ENCODE measurements around the gene PHF21B.

DNA sequence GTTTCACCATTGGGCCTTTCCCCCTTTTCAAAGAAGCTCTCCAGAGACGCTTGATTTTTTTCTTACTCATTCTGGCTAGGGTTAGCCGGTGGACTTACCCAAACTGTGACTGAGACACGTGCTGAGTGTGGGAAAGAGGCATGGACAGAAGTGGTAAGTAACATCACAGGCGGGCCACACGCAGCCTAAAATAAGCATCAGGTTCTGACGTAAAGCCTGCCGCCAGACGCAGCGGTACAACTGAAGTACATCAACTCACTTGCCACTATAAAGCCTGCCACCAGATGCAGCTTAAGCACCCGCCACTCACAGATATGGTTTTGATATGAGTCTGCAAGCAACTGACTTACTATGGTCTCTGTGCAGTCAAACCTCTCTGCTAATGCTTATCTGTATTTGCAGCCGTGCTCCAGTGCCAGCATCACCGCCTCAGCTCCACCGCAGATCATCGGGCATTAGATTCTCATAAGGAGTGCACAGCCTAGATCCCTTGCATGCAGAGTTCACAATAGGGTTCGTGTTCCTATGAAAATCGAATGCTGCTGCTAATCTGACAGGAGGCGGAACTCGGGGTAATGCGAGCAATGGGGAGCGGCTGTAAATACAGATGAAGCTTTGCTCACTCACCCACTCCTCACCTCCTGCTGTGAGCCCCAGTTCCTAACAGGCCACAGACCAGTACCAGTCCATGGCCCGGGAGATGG is 58.8 kb downstream of the PHF21B start:
- TF ChIP-seq, protein P1, sequence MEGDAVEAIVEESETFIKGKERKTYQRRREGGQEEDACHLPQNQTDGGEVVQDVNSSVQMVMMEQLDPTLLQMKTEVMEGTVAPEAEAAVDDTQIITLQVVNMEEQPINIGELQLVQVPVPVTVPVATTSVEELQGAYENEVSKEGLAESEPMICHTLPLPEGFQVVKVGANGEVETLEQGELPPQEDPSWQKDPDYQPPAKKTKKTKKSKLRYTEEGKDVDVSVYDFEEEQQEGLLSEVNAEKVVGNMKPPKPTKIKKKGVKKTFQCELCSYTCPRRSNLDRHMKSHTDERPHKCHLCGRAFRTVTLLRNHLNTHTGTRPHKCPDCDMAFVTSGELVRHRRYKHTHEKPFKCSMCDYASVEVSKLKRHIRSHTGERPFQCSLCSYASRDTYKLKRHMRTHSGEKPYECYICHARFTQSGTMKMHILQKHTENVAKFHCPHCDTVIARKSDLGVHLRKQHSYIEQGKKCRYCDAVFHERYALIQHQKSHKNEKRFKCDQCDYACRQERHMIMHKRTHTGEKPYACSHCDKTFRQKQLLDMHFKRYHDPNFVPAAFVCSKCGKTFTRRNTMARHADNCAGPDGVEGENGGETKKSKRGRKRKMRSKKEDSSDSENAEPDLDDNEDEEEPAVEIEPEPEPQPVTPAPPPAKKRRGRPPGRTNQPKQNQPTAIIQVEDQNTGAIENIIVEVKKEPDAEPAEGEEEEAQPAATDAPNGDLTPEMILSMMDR (IDR thresholded peaks at IDR 0.05) = no peak
- no peak for TF ChIP-seq ZFX (IDR thresholded peaks at IDR 0.05; ENCODE audit: borderline replicate concordance)
